H1 (cell line): ENCODE data around the gene KRTAP10-5. TPM values are rescaled to one million over a fixed set of nuclear protein-coding genes. Genes with fewer than 3 reads are reported as not detected.

ENCODE experiments used
- polyA plus RNA-seq, 7 experiments: library from polyadenylated mRNA; depleted of rRNA in 3 of 7; stranded (reverse) in 5 of 7; unstranded in 2 of 7; fragments of >200 nt in 5 of 7; fragments of 200-250 nt in 2 of 7; gene quantifications; 1 replicate in 5 of 7; 2 replicates in 1 of 7; 4 replicates in 1 of 7; pipeline versions ENCODE4 v1.2.1 to v1.2.3, GENCODE V29; 2011 to 2013; ENCODE audit warnings: missing spikeins in 2 of 7, mixed read lengths in 2 of 7
- total RNA-seq: library from RNA; stranded (reverse); fragmentation: NEBNext Ultra II Directional; extraction: Animal tissue kit (Norgen Biotek cat#: 25700); gene quantifications from 2 replicates; pipeline ENCODE4 v1.2.1, GENCODE V29; 2021
- TF ChIP-seq, protein P1 (sequence below): fragments of 300-600 bp; sonication (generic); IDR thresholded peaks from 2 replicates; pipeline ENCODE4 v1.7.1; 2012; ENCODE audit warnings: low read length, moderate library complexity, mild to moderate bottlenecking, inconsistent platforms; ENCODE audit not compliant: insufficient replicate concordance

Gene KRTAP10-5
- total and polyA plus RNA-seq, 2 of the 8 experiments (the other 6 are each of a cell fraction or from before 2014, with no cell fraction given), result 0.09 TPM; not detected in 1

DNA sequence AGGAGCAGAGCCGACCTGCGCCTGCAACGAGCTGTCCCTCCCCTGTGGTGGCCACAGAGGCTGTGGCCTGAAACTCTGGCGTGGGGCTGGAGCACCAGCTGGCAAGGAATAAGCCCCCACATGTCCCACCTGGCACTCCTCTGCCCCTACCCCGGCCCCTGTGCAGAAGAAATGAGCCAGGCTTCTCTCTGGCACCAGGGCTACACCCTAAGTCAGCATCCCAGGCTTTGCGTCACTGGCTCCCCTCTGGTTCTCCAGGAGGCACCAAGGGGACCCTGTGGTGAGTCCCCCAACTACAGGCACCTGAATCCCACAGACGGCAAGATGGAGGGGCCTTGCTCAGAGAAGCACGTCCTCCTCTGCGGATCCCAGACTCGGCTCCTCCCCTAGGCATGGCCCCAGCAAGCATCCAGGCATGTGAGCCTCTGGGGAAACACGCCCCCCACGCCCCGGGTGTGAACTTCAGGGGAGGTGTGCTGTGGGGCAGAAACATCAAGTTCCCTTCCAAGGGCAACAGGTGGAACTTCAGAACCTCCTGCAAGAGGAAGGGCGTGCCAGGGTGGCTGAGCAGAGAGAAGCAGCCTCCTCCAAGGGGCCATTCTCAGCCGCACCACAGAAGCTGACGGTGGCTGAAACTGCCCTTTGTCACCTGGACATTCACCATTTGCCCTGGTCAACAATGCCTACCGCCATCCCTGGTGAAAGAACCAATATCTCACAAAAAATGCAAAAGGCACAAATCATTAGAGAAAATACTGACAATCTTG, 22.9 kb upstream of the KRTAP10-5 start (continued):
- TF ChIP-seq, protein P1, sequence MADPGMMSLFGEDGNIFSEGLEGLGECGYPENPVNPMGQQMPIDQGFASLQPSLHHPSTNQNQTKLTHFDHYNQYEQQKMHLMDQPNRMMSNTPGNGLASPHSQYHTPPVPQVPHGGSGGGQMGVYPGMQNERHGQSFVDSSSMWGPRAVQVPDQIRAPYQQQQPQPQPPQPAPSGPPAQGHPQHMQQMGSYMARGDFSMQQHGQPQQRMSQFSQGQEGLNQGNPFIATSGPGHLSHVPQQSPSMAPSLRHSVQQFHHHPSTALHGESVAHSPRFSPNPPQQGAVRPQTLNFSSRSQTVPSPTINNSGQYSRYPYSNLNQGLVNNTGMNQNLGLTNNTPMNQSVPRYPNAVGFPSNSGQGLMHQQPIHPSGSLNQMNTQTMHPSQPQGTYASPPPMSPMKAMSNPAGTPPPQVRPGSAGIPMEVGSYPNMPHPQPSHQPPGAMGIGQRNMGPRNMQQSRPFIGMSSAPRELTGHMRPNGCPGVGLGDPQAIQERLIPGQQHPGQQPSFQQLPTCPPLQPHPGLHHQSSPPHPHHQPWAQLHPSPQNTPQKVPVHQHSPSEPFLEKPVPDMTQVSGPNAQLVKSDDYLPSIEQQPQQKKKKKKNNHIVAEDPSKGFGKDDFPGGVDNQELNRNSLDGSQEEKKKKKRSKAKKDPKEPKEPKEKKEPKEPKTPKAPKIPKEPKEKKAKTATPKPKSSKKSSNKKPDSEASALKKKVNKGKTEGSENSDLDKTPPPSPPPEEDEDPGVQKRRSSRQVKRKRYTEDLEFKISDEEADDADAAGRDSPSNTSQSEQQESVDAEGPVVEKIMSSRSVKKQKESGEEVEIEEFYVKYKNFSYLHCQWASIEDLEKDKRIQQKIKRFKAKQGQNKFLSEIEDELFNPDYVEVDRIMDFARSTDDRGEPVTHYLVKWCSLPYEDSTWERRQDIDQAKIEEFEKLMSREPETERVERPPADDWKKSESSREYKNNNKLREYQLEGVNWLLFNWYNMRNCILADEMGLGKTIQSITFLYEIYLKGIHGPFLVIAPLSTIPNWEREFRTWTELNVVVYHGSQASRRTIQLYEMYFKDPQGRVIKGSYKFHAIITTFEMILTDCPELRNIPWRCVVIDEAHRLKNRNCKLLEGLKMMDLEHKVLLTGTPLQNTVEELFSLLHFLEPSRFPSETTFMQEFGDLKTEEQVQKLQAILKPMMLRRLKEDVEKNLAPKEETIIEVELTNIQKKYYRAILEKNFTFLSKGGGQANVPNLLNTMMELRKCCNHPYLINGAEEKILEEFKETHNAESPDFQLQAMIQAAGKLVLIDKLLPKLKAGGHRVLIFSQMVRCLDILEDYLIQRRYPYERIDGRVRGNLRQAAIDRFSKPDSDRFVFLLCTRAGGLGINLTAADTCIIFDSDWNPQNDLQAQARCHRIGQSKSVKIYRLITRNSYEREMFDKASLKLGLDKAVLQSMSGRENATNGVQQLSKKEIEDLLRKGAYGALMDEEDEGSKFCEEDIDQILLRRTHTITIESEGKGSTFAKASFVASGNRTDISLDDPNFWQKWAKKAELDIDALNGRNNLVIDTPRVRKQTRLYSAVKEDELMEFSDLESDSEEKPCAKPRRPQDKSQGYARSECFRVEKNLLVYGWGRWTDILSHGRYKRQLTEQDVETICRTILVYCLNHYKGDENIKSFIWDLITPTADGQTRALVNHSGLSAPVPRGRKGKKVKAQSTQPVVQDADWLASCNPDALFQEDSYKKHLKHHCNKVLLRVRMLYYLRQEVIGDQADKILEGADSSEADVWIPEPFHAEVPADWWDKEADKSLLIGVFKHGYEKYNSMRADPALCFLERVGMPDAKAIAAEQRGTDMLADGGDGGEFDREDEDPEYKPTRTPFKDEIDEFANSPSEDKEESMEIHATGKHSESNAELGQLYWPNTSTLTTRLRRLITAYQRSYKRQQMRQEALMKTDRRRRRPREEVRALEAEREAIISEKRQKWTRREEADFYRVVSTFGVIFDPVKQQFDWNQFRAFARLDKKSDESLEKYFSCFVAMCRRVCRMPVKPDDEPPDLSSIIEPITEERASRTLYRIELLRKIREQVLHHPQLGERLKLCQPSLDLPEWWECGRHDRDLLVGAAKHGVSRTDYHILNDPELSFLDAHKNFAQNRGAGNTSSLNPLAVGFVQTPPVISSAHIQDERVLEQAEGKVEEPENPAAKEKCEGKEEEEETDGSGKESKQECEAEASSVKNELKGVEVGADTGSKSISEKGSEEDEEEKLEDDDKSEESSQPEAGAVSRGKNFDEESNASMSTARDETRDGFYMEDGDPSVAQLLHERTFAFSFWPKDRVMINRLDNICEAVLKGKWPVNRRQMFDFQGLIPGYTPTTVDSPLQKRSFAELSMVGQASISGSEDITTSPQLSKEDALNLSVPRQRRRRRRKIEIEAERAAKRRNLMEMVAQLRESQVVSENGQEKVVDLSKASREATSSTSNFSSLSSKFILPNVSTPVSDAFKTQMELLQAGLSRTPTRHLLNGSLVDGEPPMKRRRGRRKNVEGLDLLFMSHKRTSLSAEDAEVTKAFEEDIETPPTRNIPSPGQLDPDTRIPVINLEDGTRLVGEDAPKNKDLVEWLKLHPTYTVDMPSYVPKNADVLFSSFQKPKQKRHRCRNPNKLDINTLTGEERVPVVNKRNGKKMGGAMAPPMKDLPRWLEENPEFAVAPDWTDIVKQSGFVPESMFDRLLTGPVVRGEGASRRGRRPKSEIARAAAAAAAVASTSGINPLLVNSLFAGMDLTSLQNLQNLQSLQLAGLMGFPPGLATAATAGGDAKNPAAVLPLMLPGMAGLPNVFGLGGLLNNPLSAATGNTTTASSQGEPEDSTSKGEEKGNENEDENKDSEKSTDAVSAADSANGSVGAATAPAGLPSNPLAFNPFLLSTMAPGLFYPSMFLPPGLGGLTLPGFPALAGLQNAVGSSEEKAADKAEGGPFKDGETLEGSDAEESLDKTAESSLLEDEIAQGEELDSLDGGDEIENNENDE, result no peak
